Esophagus muscularis mucosa (tissue), 4 donors: ENCODE results near the gene RAB40C. TPM values are rescaled to one million over a fixed set of nuclear protein-coding genes. Genes with fewer than 3 reads are reported as not detected.

ENCODE experiments used
- DNase-seq: peaks from one replicate; pipeline ENCODE4 v3.0.0-alpha.2; 2017; ENCODE audit errors: extremely low spot score
- H3K27ac ChIP-seq, 4 donors: fragments of 200-600 bp; sonication (generic); replicated peaks in 1 of 4; 1 replicate in 3 of 4; 2 replicates in 1 of 4; pipeline ENCODE4 v1.5.1; 2016 to 2019; ENCODE audit warnings: mild to moderate bottlenecking in 1 of 4
- H3K27me3 ChIP-seq, 4 donors: fragments of 200-600 bp; sonication (generic); one replicate each; pipeline versions ENCODE4 v1.5.1 to v1.6.0; 2016 to 2019
- H3K36me3 ChIP-seq, 4 donors: fragments of 200-600 bp; sonication (generic); one replicate each; pipeline ENCODE4 v1.5.1; 2016 to 2019
- H3K4me1 ChIP-seq, 4 donors: fragments of 200-600 bp; sonication (generic); one replicate each; pipeline ENCODE4 v1.5.1; 2016 to 2019
- H3K4me3 ChIP-seq, 4 donors: fragments of 200-600 bp; sonication (generic); 1 replicate in 2 of 4; 2 replicates in 2 of 4; pipeline ENCODE4 v1.5.1; 2016 to 2019; ENCODE audit warnings: mild to moderate bottlenecking in 4 of 4, moderate library complexity in 1 of 4
- H3K9me3 ChIP-seq, 4 donors: fragments of 200-600 bp; sonication (generic); 1 replicate in 3 of 4; 2 replicates in 1 of 4; pipeline ENCODE4 v1.5.1; 2016 to 2019
- CTCF ChIP-seq, 3 experiments: fragments of 200-600 bp in 2 of 3; fragments of 450-650 bp in 1 of 3; sonication (generic) in 2 of 3; IDR thresholded peaks; one replicate each; pipeline ENCODE4 v1.5.1; 2017 to 2019; ENCODE audit warnings: antibody characterized with exemption in 3 of 3, mild to moderate bottlenecking in 2 of 3, moderate library complexity in 1 of 3
- EP300 ChIP-seq: sonication (generic); formaldehyde crosslinking; IDR thresholded peaks from one replicate; pipeline ENCODE4 v1.6.1; 2017; ENCODE audit warnings: antibody characterized with exemption
- POLR2A ChIP-seq: fragments of 450-650 bp; IDR thresholded peaks from one replicate; pipeline ENCODE4 v1.6.1; 2017; ENCODE audit warnings: antibody characterized with exemption, moderate library complexity, mild to moderate bottlenecking, low read depth
- POLR2AphosphoS5 ChIP-seq, 2 donors: sonication (generic); formaldehyde crosslinking; IDR thresholded peaks; one replicate each; pipeline ENCODE4 v1.6.1; 2017; ENCODE audit warnings: antibody characterized with exemption in 2 of 2
- whole genome bisulfite sequencing: methylation state at CpG from one replicate; pipeline ENCODE4 v1.1.5; 2018; 5-methylcytosine and 5-hydroxymethylcytosine counted together
- intact Hi-C: fragments of 100-400 bp; cut with DNase I; formaldehyde crosslinking; loops from one replicate; pipeline ENCODE4 v1.15.1; 2023
- total RNA-seq, 4 donors: library from RNA; depleted of rRNA; stranded (reverse); fragments of >200 nt; gene quantifications; one replicate each; pipeline versions ENCODE4 v1.1.0 to v1.2.1, GENCODE V29; 2016

RAB40C gene
- total RNA-seq, 4 donors from 2014 or later: 20.8 to 25.3 (median 23.0) TPM

GRCh38 chr16:666572-666971, 76.7 kb downstream of the RAB40C start:
- Histone ChIP-seq H3K4me3 (no peak overlapping the region), H3K9me3 (no peaks in the 10 kb centered on the region), H3K36me3 (peaks cover 21 to 29% (median 26%) of the 10 kb centered on the region in 4 donors), H3K27me3 (no peaks in the 10 kb centered on the region), H3K4me1 (peaks cover 16 to 33% (median 27%) of the 10 kb centered on the region in 4 donors), H3K27ac (no peak overlapping the region)
- WGBS: 92% methylated on average over 2 of the region's 13 CpGs
- no peak for DNase-seq
- TF ChIP-seq CTCF (IDR thresholded peaks at IDR 0.05): no peak
- no peak for TF ChIP-seq POLR2AphosphoS5 (IDR thresholded peaks at IDR 0.05)
- no peak for TF ChIP-seq POLR2A
- no peak for TF ChIP-seq EP300
- intact Hi-C loops: no loop called here

DNA sequence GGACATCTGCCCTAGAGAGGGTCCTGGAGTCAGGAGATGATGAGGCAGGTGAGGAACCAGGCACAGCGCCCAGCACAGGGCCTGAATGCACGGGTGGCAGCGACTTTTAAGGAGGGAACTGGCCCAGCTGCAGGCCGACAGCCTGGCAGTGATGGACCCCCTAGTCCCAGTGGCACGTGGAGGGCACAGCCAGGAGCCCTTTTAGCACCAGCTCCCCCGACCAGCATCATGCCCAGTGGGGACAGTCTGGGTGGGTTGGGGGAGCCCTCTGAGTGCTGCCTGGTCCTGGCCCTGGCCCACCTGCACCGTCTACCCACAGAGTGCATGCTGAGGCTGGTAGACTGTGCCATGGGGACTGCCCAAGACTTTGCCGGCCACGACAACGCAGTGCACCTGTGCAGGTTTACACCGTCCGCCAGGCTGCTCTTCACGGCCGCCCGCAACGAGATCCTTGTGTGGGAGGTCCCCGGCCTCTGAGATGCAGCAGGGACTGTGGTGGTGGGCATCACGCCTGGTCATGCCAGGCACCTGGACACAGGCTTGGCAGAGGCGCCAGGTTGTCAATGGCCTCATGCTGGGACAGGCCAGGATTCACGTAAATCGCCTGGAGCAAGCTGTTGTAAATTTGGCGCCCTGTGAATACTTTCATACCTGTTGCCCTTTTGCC, 77.4 kb downstream of the RAB40C start:
- Histone ChIP-seq H3K27me3 (no peaks in the 10 kb centered on the region), H3K27ac (peak overlapping the region; percentile 86 to 92 (median 90)), H3K36me3 (peaks cover 27 to 35% (median 33%) of the 10 kb centered on the region in 4 donors), H3K4me1 (peaks cover 15 to 28% (median 24%) of the 10 kb centered on the region in 4 donors), H3K4me3 (peak overlapping the region; percentile 81 to 99 (median 94)), H3K9me3 (no peaks in the 10 kb centered on the region)
- intact Hi-C loops: no loop called here
- DNase-seq: no peak
- TF ChIP-seq POLR2AphosphoS5 (IDR thresholded peaks at IDR 0.05): no peak
- TF ChIP-seq CTCF (IDR thresholded peaks at IDR 0.05): no peak
- TF ChIP-seq POLR2A: no peak
- WGBS: 84% methylated on average over 17 of the region's 22 CpGs

DNA sequence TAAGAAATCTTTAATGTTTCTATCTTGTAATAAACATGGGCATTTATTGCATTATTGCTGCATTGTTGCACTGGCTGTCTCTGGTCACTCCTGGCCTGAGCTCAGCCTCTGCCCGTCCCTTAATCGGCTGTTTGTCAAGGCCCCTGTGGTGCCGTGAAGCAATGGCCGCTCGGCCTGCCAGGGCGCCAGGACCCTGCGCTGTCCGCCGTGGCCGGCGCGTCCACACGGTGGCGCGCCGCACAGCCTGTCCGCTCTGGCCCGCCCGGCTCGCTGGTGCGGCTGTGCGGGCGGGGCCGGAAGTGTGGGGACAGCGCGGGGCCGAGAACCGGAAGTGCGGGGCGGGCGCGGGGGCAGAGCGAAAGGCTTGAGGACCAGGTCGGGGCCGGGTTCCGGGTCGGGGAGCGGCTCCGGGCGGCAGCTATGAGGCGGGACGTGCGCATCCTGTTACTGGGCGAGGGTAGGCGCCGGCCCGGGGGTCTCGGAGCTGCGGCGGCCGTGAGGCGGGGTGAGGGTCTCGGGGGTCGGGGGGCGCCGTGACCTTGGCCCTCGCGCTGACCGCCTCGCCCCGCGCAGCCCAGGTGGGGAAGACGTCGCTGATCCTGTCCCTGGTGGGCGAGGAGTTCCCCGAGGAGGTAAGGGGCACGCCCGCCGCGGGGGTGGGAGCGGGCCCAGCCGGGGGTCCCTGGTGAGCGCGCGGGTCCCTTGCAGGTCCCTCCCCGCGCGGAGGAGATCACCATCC, 78.1 kb downstream of the RAB40C start, which contains the start of gene RHOT2:
Gene RHOT2, plus strand, starts transcription at position 353 of the 739 bp plus-strand sequence. Its CDS starts 68 bp downstream, at position 421.
- peaks cover 15 to 28% (median 24%) of the 10 kb centered on the region in 4 donors for H3K4me1 ChIP-seq
- no peaks in the 10 kb centered on the region for H3K27me3 ChIP-seq
- H3K4me3 ChIP-seq: peak within 1 kb of the TSS; percentile 81 to 99 (median 94)
- H3K9me3 ChIP-seq: no peaks in the 10 kb centered on the region
- peak within 1 kb of the TSS; percentile 86 to 92 (median 90) for H3K27ac ChIP-seq
- intact Hi-C loops: no loop called here
- DNase-seq: peak; percentile 98
- 0% methylated on average over 9 of the region's 78 CpGs for WGBS
- no peak for TF ChIP-seq EP300
- peak; percentile 81 to 88 for TF ChIP-seq POLR2AphosphoS5 (IDR thresholded peaks at IDR 0.05)
- TF ChIP-seq CTCF (IDR thresholded peaks at IDR 0.05): peak; percentile 96 to 98 (median 96)
- peak; percentile 52 for TF ChIP-seq POLR2A
- peaks cover 34 to 43% (median 40%) of the 10 kb centered on the region in 4 donors for H3K36me3 ChIP-seq

GRCh38 chr16:668519-669171, 78.8 kb downstream of the RAB40C start:
- Histone ChIP-seq H3K36me3 (peaks cover 41 to 49% (median 47%) of the 10 kb centered on the region in 4 donors), H3K4me3 (peak overlapping the region; percentile 81 to 99 (median 94)), H3K27me3 (no peaks in the 10 kb centered on the region), H3K9me3 (no peaks in the 10 kb centered on the region), H3K27ac (peak overlapping the region; percentile 86 to 92 (median 90)), H3K4me1 (peaks cover 15 to 28% (median 24%) of the 10 kb centered on the region in 4 donors)
- TF ChIP-seq EP300: no peak
- no peak for TF ChIP-seq POLR2A
- DNase-seq: no peak
- intact Hi-C loops: no loop called here
- 45% methylated on average over 6 of the region's 50 CpGs for WGBS

GRCh38 chr16:669666-670065, 79.8 kb downstream of the RAB40C start:
- H3K36me3 ChIP-seq: peaks cover 42 to 56% (median 50%) of the 10 kb centered on the region in 4 donors
- TF ChIP-seq EP300 (no peak), CTCF (IDR thresholded peaks at IDR 0.05) (no peak), POLR2AphosphoS5 (IDR thresholded peaks at IDR 0.05) (no peak), POLR2A (no peak)

More at GRCh38 chr16:669666-670065, 79.8 kb downstream of the RAB40C start:
- H3K4me3 ChIP-seq: no peak overlapping the region
- H3K4me1 ChIP-seq: peaks cover 15 to 34% (median 26%) of the 10 kb centered on the region in 4 donors
- intact Hi-C loops: no loop called here
- 92% methylated on average over 5 of the region's 13 CpGs for WGBS
- no peak overlapping the region for H3K27ac ChIP-seq
- DNase-seq: no peak
- no peaks in the 10 kb centered on the region for H3K27me3 ChIP-seq
- H3K9me3 ChIP-seq: no peaks in the 10 kb centered on the region
